ENCODE measurements around the gene TRAT1. TPM values are rescaled to one million over a fixed set of nuclear protein-coding genes. Genes with fewer than 3 reads are reported as not detected.

The TRAT1 gene
- total and polyA plus RNA-seq, 2 experiments from 2014 or later = not detected

GRCh38 chr3:108882762-108883161 is 60.2 kb downstream of the TRAT1 start (continued):
- TF ChIP-seq CTCF (conservative IDR thresholded peaks at IDR 0.05; ENCODE audit: low read depth in 2 of 2) = no peak
- no peak for TF ChIP-seq ZNF114 (CRISPR knock-in tag; IDR thresholded peaks at IDR 0.05)
- no peak for TF ChIP-seq EZH2 (IDR thresholded peaks at IDR 0.05; ENCODE audit: low read depth, unreplicated experiment)
- TF ChIP-seq CREB1 (CRISPR knock-in tag; IDR thresholded peaks at IDR 0.05; ENCODE audit: low read depth) = no peak
- no peak for TF ChIP-seq ZNF462 (CRISPR knock-in tag; IDR thresholded peaks at IDR 0.05)
- no peak for TF ChIP-seq EZH2phosphoT487 (IDR thresholded peaks at IDR 0.05; ENCODE audit: unreplicated experiment)

- H3K27ac ChIP-seq (ENCODE audit: low read depth) = no peak overlapping the region
- H3K9me2 ChIP-seq (ENCODE audit: insufficient read depth) = no peaks in the 10 kb centered on the region
- H2AFZ ChIP-seq = no peak overlapping the region
- no peaks in the 10 kb centered on the region for H3K36me3 ChIP-seq (ENCODE audit: insufficient read depth)
- no peak overlapping the region for H3K4me3 ChIP-seq
- no peak overlapping the region for H3K4me3 Mint-ChIP-seq
- peaks cover 14% of the 10 kb centered on the region for H3K4me1 ChIP-seq (ENCODE audit: insufficient read depth)
- no peaks in the 10 kb centered on the region for H3K79me2 ChIP-seq (replicated peaks; ENCODE audit: insufficient read depth)
- H4K20me1 ChIP-seq (replicated peaks; ENCODE audit: insufficient read depth) = no peaks in the 10 kb centered on the region
- DNase-seq (ENCODE audit: low spot score) (no peak), ATAC-seq (no peak)
- no peaks in the 10 kb centered on the region for H3F3A ChIP-seq (replicated peaks; ENCODE audit: low read depth)
- no peaks in the 10 kb centered on the region for H3K9me3 Mint-ChIP-seq
- no peaks in the 10 kb centered on the region for H3K27me3 ChIP-seq (ENCODE audit: insufficient read depth)
- peaks cover 12% of the 10 kb centered on the region for H3K4me1 Mint-ChIP-seq
- H3K36me3 Mint-ChIP-seq (ENCODE audit: low read depth) = no peaks in the 10 kb centered on the region
- H3K4me2 ChIP-seq = no peak overlapping the region
- H3K27me3 Mint-ChIP-seq (ENCODE audit: insufficient read depth, low read depth, poor library complexity) = no peaks in the 10 kb centered on the region
- no peak overlapping the region for H3K27ac Mint-ChIP-seq
- no peak for TF ChIP-seq ZNF331 (CRISPR knock-in tag; IDR thresholded peaks at IDR 0.05; ENCODE audit: low read depth)
- no peak for TF ChIP-seq EZH2phosphoT487 (IDR thresholded peaks at IDR 0.05; ENCODE audit: unreplicated experiment)
- no peak for TF ChIP-seq JUNB (IDR thresholded peaks at IDR 0.05; ENCODE audit: unreplicated experiment)
- TF ChIP-seq CREB1 (CRISPR knock-in tag; IDR thresholded peaks at IDR 0.05; ENCODE audit: low read depth) = no peak
- TF ChIP-seq STAT1 (IDR thresholded peaks at IDR 0.05; ENCODE audit: unreplicated experiment) = no peak
- TF ChIP-seq CTCF (conservative IDR thresholded peaks at IDR 0.05; ENCODE audit: low read depth in 2 of 2) = no peak
Measured at GRCh38 chr3:108883373-108883772, 60.8 kb downstream of the TRAT1 start.
